GM12801 (cell line): ENCODE data around the gene SLC66A2.

Source experiments
- TF ChIP-seq, protein P1 (sequence below): IDR thresholded peaks from one replicate; pipeline ENCODE4 v1.5.1; 2011; ENCODE audit warnings: control low read depth; ENCODE audit not compliant: insufficient read length; ENCODE audit errors: extremely low read depth

The SLC66A2 gene

DNA sequence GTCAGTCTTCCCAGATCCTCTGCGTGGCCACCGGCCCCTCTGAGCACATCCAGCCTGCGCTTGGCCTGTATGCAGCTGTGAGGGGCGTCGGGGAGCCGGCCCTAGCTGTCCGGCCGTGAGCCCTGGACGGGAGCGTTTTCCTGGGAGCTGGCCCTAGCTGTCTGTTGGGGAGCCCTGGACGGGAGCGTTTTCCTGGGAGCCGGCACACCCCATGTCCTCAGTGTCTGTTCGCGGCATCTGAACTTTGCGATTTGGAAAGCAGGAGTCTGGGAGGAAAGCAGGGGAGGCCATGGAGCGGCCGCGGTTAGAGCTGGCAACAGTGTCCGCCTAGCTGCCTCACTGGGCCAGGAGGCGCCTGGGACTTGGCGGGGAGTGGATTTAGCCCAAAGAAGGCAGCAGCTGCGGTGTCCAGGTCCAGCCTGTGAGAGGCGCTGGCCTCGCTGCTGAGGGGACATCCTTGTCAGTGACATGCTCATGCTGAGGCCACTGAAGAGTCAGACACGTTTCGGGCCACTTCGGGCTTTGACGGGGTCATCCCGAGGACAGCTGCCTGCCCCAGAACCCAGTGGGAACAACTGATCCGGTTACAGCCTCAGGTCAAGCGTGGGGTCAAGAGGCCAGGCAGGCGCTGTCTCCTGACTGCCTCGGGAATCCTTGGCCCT lies 77.9 kb downstream of the SLC66A2 start:
- TF ChIP-seq, protein P1, sequence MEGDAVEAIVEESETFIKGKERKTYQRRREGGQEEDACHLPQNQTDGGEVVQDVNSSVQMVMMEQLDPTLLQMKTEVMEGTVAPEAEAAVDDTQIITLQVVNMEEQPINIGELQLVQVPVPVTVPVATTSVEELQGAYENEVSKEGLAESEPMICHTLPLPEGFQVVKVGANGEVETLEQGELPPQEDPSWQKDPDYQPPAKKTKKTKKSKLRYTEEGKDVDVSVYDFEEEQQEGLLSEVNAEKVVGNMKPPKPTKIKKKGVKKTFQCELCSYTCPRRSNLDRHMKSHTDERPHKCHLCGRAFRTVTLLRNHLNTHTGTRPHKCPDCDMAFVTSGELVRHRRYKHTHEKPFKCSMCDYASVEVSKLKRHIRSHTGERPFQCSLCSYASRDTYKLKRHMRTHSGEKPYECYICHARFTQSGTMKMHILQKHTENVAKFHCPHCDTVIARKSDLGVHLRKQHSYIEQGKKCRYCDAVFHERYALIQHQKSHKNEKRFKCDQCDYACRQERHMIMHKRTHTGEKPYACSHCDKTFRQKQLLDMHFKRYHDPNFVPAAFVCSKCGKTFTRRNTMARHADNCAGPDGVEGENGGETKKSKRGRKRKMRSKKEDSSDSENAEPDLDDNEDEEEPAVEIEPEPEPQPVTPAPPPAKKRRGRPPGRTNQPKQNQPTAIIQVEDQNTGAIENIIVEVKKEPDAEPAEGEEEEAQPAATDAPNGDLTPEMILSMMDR: no peak

DNA sequence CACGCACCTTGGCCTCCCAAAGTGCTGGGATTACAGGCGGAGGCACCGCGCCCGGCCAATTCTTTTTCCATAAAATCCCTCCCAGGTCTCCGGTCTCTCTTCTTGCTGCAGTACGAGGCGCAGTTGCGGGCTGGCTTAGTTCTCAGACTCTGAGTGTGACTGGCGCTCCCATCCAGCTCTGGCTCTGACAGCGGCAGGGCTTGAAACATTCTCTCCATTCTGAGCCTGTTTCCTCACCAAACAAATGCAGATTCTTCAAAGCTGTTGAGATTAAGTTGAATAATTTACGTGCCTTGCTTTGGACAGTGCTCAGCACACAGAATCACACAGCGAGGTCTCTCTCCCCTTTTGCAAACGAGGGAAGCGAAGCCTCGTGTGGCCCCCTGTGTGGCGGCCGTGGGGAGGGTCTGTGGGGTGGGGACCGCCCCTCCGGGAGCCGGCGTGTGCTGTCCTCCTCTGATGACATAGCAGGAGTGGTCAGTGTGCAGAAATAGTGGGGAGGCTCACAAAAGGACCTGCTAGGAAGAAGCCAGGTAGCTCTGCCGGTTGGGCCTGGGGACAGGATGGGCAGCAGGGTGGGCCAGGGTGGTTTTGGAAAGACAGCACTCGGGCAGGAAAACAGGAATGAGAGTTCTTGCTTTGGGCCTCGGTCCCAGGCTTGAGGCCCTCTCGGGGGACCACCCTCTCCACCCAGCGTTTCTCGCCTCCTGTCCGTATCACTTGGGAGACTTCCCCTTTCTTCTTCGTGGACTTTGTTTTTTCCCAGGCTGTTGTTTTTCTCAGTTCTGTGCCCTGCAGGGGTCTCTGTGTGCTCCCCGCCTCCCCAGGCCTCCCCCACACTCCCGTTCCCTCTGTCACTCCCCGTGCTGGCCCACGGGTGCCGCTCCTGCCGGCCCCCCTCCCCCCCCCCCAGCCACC lies 78.7 kb downstream of the SLC66A2 start:
- TF ChIP-seq, protein P1: no peak

DNA sequence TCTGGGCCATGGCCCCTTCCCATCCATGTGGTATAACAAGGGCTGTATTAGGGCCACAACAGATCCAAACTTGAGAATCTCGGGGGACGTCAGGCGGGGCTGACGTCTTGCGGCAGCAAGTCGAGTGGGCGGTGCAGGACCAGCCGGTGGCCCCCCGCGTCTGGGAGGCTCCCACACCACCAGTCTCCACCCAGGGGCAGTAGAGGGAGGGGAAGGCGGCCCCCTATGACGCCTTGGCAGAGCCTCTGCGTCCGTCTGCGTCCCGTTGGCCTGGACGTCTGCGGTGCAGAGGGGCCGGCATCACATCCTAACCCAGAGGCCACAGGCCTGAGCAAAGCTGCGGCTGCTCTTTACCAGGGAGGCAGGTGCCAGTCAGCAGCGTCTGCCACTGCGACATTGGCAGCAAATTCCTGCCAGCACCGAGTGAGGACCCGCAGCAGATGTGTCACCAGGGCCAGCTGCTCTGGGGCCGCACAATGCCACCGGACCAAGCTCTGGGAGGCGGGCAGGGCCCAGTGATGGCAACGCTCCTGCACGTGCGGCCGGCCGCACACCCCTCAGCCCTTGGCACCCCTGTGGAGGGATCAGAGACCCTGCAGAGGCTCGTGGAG lies 79.9 kb downstream of the SLC66A2 start:
- TF ChIP-seq, protein P1: no peak

DNA sequence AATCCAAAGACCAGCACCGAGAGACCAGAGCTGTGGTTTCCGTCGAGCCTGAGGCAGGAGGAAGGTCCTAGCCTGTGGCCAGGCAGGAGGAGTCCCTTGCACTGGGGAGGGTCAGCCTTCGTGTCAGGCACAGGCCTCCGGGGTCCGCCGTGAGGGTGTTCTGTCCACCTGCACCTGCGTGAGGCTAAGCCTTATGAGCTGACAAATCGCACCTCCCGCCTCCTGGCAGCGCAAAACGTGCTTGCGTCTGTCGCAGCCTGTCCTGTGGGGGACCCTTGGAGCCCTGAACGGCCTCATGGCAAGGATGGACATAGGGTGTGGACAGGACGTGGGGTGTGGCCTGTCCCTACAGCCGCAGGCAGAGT lies 80.4 kb downstream of the SLC66A2 start:
- TF ChIP-seq, protein P1: no peak

DNA sequence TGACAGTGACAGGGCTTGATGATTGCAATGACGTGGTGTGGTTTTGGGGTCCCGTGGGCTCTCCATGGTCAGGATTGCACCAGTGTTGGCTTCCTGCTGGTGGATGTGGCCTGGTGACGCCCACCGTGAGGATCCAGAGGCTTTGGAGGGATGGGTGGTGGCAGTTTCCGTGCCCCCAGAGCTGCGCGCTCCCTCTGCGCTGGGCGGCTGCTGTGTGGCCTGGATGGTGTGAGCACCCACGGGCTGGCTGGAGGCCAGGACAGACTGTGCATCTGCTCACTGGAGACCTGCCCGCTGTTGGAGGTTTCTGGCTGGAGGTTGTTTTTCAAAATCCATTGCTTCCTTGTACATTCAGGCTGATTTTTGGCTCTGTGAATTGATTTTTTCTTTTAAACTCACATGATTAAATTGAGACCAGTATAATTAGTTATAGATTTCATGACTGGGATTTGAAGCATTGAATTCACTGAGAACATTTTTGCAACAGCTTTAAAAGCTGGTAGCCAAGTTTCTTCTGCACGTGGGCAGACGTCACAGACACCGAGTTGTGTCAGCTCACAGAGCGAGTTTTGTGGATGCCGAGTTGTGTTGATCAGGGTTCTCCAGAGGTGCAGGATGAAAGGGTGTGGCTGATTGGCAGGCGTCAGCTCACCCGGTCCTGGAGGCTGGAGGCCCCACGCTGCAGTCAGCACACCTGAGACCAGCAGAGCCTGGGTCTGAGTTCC lies 81.0 kb downstream of the SLC66A2 start:
- TF ChIP-seq, protein P1: no peak

DNA sequence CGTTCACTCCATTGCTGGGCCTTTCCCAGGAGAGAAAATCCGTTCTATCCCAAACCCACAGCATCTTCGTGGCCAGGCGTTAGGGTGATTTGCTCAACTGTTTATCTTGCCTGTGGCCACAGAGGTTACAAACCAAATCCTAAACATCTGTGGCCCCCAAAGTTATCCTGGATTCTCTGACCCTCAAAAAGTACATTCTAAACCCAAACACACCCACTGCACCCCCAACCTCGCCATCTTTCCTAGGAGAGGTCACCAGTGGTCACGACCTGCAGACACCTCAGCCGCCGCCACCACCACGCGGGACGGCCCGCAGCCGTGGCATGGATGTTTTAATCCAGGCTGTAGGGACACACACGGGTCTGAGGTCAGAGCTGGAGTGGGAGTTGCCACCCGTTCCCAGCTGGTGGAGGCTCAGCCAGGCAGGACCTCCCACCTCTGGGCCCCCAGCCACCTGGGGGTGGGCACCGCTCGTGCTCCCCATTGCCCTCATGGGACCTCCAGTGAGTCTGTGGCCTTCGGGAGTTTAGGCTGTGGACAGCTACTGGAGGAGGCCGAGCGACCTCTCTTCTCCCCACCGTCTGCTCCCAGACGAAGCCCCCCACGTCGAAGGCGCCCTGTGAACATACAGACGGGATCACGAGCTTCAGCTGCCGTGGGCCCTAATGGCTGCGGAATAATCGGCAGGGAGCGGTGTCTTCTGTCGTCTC lies 81.7 kb downstream of the SLC66A2 start:
- TF ChIP-seq, protein P1: no peak
